Effector memory CD4-positive, alpha-beta T cell (primary cell): ENCODE results near the gene KRTAP10-5.

Experiments used
- DNase-seq, 3 donors: peaks; one replicate each; pipeline ENCODE4 v3.0.0-alpha.2; 2020
- H3K27ac ChIP-seq: 2 replicates; pipeline ENCODE4 v1.7.0; 2013; ENCODE audit warnings: mild to moderate bottlenecking, low read length, moderate library complexity; ENCODE audit not compliant: insufficient read depth, poor library complexity, severe bottlenecking
- H3K27me3 ChIP-seq: replicated peaks from 2 replicates; pipeline ENCODE4 v1.7.0; 2013; ENCODE audit warnings: mild to moderate bottlenecking, low read length; ENCODE audit not compliant: insufficient read depth, control insufficient read depth, poor library complexity, severe bottlenecking
- H3K36me3 ChIP-seq: 2 replicates; pipeline ENCODE4 v1.7.0; 2013; ENCODE audit warnings: mild to moderate bottlenecking, low read length, moderate library complexity; ENCODE audit not compliant: control insufficient read depth, insufficient read depth
- H3K4me1 ChIP-seq: 2 replicates; pipeline ENCODE4 v1.7.0; 2013; ENCODE audit warnings: low read length, mild to moderate bottlenecking; ENCODE audit not compliant: control insufficient read depth, insufficient read depth, poor library complexity, severe bottlenecking
- H3K4me3 ChIP-seq: 2 replicates; pipeline ENCODE4 v1.7.0; 2013; ENCODE audit warnings: low read length, low read depth, mild to moderate bottlenecking; ENCODE audit not compliant: insufficient read depth, poor library complexity, severe bottlenecking
- H3K9me3 ChIP-seq: 2 replicates; pipeline ENCODE4 v1.7.0; 2013; ENCODE audit warnings: mild to moderate bottlenecking, low read length, moderate library complexity; ENCODE audit not compliant: control insufficient read depth

KRTAP10-5 gene

GRCh38 chr21:44571844-44572782 lies 8.3 kb downstream of the KRTAP10-5 start:
- Histone ChIP-seq H3K27me3 (no peaks in the 10 kb centered on the region), H3K4me3 (no peak overlapping the region), H3K27ac (no peak overlapping the region), H3K4me1 (no peaks in the 10 kb centered on the region), H3K9me3 (no peaks in the 10 kb centered on the region), H3K36me3 (no peaks in the 10 kb centered on the region)
- DNase-seq: no peak

- Histone ChIP-seq H3K27me3 (no peaks in the 10 kb centered on the region), H3K9me3 (no peaks in the 10 kb centered on the region), H3K27ac (no peak overlapping the region), H3K4me1 (no peaks in the 10 kb centered on the region), H3K36me3 (no peaks in the 10 kb centered on the region), H3K4me3 (no peak overlapping the region)
- DNase-seq: no peak
These were observed 9.1 kb downstream of the KRTAP10-5 start for GRCh38 chr21:44571296-44571695.

- Histone ChIP-seq H3K27me3 (no peaks in the 10 kb centered on the region), H3K36me3 (no peaks in the 10 kb centered on the region), H3K27ac (no peak overlapping the region), H3K9me3 (no peaks in the 10 kb centered on the region), H3K4me1 (no peaks in the 10 kb centered on the region), H3K4me3 (no peak overlapping the region)
- no peak for DNase-seq
These were observed 10.4 kb downstream of the KRTAP10-5 start for GRCh38 chr21:44569861-44570517.

GRCh38 chr21:44568667-44569556 lies 11.5 kb downstream of the KRTAP10-5 start:
- no peak for DNase-seq
- H3K4me3 ChIP-seq: no peak overlapping the region
- no peaks in the 10 kb centered on the region for H3K9me3 ChIP-seq
- H3K4me1 ChIP-seq: no peaks in the 10 kb centered on the region
- no peak overlapping the region for H3K27ac ChIP-seq
- no peaks in the 10 kb centered on the region for H3K36me3 ChIP-seq
- no peaks in the 10 kb centered on the region for H3K27me3 ChIP-seq

- DNase-seq: no peak
- Histone ChIP-seq H3K9me3 (no peaks in the 10 kb centered on the region), H3K36me3 (no peaks in the 10 kb centered on the region), H3K4me1 (no peaks in the 10 kb centered on the region), H3K4me3 (no peak overlapping the region), H3K27ac (no peak overlapping the region), H3K27me3 (no peaks in the 10 kb centered on the region)
These were observed 12.1 kb downstream of the KRTAP10-5 start for GRCh38 chr21:44568261-44568660.

- Histone ChIP-seq H3K4me3 (no peak overlapping the region), H3K27ac (no peak overlapping the region), H3K9me3 (no peaks in the 10 kb centered on the region), H3K27me3 (no peaks in the 10 kb centered on the region), H3K36me3 (no peaks in the 10 kb centered on the region), H3K4me1 (no peaks in the 10 kb centered on the region)
- DNase-seq: no peak
These were observed 12.8 kb downstream of the KRTAP10-5 start for GRCh38 chr21:44567481-44568171.

GRCh38 chr21:44566403-44566802 lies 14.0 kb downstream of the KRTAP10-5 start:
- Histone ChIP-seq H3K27ac (no peak overlapping the region), H3K9me3 (no peaks in the 10 kb centered on the region), H3K27me3 (no peaks in the 10 kb centered on the region), H3K4me1 (no peaks in the 10 kb centered on the region), H3K36me3 (no peaks in the 10 kb centered on the region), H3K4me3 (no peak overlapping the region)
- DNase-seq: no peak

GRCh38 chr21:44564886-44565598 lies 15.4 kb downstream of the KRTAP10-5 start:
- no peaks in the 10 kb centered on the region for H3K4me1 ChIP-seq
- no peak overlapping the region for H3K27ac ChIP-seq
- DNase-seq: no peak
- no peaks in the 10 kb centered on the region for H3K27me3 ChIP-seq
- H3K9me3 ChIP-seq: no peaks in the 10 kb centered on the region
- no peaks in the 10 kb centered on the region for H3K36me3 ChIP-seq
- no peak overlapping the region for H3K4me3 ChIP-seq

GRCh38 chr21:44564099-44564498 lies 16.3 kb downstream of the KRTAP10-5 start:
- H3K27me3 ChIP-seq: no peaks in the 10 kb centered on the region
- no peaks in the 10 kb centered on the region for H3K9me3 ChIP-seq
- no peak overlapping the region for H3K4me3 ChIP-seq
- H3K4me1 ChIP-seq: no peaks in the 10 kb centered on the region
- H3K27ac ChIP-seq: no peak overlapping the region
- no peaks in the 10 kb centered on the region for H3K36me3 ChIP-seq
- no peak for DNase-seq
